ENCODE measurements around the gene CEP55.

DNA sequence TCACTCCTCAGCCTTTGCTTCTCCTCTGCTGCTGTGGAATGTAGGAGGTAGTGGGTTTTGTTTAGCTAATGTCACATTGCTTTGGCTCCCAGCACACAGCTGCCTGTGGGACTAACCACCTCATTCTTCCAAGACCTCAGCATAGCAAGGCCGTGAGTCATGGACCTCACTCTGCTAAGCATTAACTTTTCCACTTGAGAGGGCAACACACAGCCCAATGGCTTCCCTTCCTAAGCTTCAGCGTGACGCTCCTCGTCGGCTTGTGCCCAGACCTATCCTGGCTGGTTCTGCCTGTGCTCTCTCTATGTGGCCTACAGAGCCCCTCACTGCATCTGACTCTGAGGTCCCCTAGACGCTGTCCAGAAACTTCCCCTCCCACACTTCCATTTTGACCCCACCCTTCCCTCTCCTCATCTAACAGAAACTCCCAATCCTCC is 37.6 kb upstream of the CEP55 start:
- TF ChIP-seq POLR2A (IDR thresholded peaks at IDR 0.05) (no peak), EP300 (IDR thresholded peaks at IDR 0.05; ENCODE audit: low read depth) (no peak)
- TF ChIP-seq, protein P1, sequence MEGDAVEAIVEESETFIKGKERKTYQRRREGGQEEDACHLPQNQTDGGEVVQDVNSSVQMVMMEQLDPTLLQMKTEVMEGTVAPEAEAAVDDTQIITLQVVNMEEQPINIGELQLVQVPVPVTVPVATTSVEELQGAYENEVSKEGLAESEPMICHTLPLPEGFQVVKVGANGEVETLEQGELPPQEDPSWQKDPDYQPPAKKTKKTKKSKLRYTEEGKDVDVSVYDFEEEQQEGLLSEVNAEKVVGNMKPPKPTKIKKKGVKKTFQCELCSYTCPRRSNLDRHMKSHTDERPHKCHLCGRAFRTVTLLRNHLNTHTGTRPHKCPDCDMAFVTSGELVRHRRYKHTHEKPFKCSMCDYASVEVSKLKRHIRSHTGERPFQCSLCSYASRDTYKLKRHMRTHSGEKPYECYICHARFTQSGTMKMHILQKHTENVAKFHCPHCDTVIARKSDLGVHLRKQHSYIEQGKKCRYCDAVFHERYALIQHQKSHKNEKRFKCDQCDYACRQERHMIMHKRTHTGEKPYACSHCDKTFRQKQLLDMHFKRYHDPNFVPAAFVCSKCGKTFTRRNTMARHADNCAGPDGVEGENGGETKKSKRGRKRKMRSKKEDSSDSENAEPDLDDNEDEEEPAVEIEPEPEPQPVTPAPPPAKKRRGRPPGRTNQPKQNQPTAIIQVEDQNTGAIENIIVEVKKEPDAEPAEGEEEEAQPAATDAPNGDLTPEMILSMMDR (IDR thresholded peaks at IDR 0.05) = no peak

Measured in transverse colon (tissue), 3 donors.